Naive B cell (primary cell): ENCODE results near the gene NCOA6. TPM values are rescaled to one million over a fixed set of nuclear protein-coding genes. Genes with fewer than 3 reads are reported as not detected.
A peak's percentile ranks its signal among the peaks of the same experiment; 100 is the strongest.
"Not testable (repeated sequence)": the region's sequence is repeated elsewhere in the genome, so short reads cannot be mapped to it uniquely, and the experiment has no call there.

Experiments used
- ATAC-seq, 2 donors: fragments of 150-1000 bp; cut with Tn5 transposase; 2 replicates each; pipeline ENCODE4 v1.10.0; 2021; ENCODE audit warnings: low read depth in 2 of 2, mild to moderate bottlenecking in 2 of 2, moderate library complexity in 2 of 2
- DNase-seq: peaks from one replicate; pipeline ENCODE4 v3.0.0; 2022
- H3K27ac Mint-ChIP-seq, 6 donors: one replicate each; pipeline ENCODE4 v1.8.0; 2020 to 2022; ENCODE audit warnings: mild to moderate bottlenecking in 6 of 6, mixed read lengths in 6 of 6, moderate library complexity in 5 of 6, inconsistent platforms in 2 of 6
- H3K27me3 Mint-ChIP-seq, 3 donors: one replicate each; pipeline ENCODE4 v1.8.0; 2021 to 2022; ENCODE audit warnings: mixed read lengths in 3 of 3, mild to moderate bottlenecking in 1 of 3
- H3K36me3 Mint-ChIP-seq, 2 donors: one replicate each; pipeline ENCODE4 v1.8.0; 2020 to 2022; ENCODE audit warnings: mixed read lengths in 2 of 2, inconsistent platforms in 1 of 2, mild to moderate bottlenecking in 1 of 2
- H3K4me1 Mint-ChIP-seq, 3 donors: one replicate each; pipeline ENCODE4 v1.8.0; 2020 to 2022; ENCODE audit warnings: mixed read lengths in 3 of 3, inconsistent platforms in 1 of 3, mild to moderate bottlenecking in 1 of 3, moderate library complexity in 1 of 3
- H3K4me3 Mint-ChIP-seq, 8 donors: one replicate each; pipeline ENCODE4 v1.8.0; 2020 to 2022; ENCODE audit warnings: mild to moderate bottlenecking in 8 of 8, mixed read lengths in 8 of 8, moderate library complexity in 8 of 8, inconsistent platforms in 2 of 8
- H3K9me3 Mint-ChIP-seq, 7 donors: one replicate each; pipeline ENCODE4 v1.8.0; 2020 to 2022; ENCODE audit warnings: mixed read lengths in 7 of 7, mild to moderate bottlenecking in 5 of 7, inconsistent platforms in 2 of 7, moderate library complexity in 1 of 7
- polyA plus RNA-seq, 6 donors: library from polyadenylated mRNA; unstranded; fragments of 300-500 nt; fragmentation: Illumina TruSeq; gene quantifications; one replicate each; pipeline ENCODE4 v1.2.3, GENCODE V29; 2021; ENCODE audit warnings: low read depth in 6 of 6

The NCOA6 gene
- polyA plus RNA-seq, 6 donors from 2014 or later: 0.74 to 13.5 (median 4.4) TPM

DNA sequence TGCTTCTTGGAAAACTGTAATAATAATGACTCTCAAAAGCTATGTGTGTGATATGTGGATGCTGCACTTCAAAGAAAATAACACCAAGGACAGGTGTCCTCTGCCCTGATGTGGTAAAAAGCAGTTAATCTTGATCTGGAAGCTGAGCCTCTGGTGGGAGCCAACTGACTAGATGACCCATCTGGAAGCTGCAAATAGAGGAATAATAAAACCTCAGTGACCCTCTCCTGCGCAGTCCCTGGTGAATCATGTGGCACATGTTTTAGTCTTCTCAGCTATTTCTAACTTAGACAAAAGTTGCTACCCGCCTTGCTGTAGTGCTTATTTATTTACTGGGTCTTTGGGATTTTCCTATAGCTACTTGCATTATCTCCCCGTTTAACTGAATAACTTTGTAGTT is 74.0 kb downstream of the NCOA6 start:
- H3K4me1 Mint-ChIP-seq: no peaks in the 10 kb centered on the region
- peak overlapping the region in 1 of 8 donors; percentile 40 for H3K4me3 Mint-ChIP-seq
- peak overlapping the region in 1 of 6 donors; percentile 74 for H3K27ac Mint-ChIP-seq
- no peaks in the 10 kb centered on the region for H3K9me3 Mint-ChIP-seq
- no peaks in the 10 kb centered on the region for H3K27me3 Mint-ChIP-seq
- ATAC-seq: no peak
- no peak for DNase-seq
- H3K36me3 Mint-ChIP-seq: peaks cover 22 to 27% of the 10 kb centered on the region in 2 donors

GRCh38 chr20:34750484-34750883 is 75.0 kb downstream of the NCOA6 start:
- ATAC-seq (no peak), DNase-seq (no peak)
- H3K27me3 Mint-ChIP-seq: no peaks in the 10 kb centered on the region
- no peaks in the 10 kb centered on the region for H3K9me3 Mint-ChIP-seq
- H3K4me3 Mint-ChIP-seq: no peak overlapping the region
- no peaks in the 10 kb centered on the region for H3K4me1 Mint-ChIP-seq
- H3K36me3 Mint-ChIP-seq: peaks cover 22 to 27% of the 10 kb centered on the region in 2 donors
- no peak overlapping the region for H3K27ac Mint-ChIP-seq

DNA sequence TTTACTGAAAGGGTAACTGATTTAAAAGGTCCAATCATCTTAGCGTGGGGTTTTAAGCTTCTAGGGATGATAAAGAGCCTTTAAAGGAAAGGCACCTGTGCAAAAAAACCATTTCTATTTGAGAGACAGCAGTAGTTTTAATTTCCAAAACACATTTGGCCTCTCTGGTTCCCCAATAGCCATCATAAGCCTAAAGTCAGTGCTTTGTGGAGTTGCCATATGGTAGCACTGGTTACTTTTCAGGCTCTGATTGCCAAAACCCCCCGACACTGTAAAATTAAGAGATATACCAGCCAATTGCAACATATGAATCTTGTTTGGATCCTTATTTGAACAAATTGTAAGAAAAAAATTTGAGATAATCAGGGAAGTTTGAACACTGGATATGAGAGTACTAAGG is 76.7 kb downstream of the NCOA6 start:
- H3K9me3 Mint-ChIP-seq: no peaks in the 10 kb centered on the region
- ATAC-seq (no peak), DNase-seq (no peak)
- H3K4me1 Mint-ChIP-seq: no peaks in the 10 kb centered on the region
- no peak overlapping the region for H3K27ac Mint-ChIP-seq
- H3K36me3 Mint-ChIP-seq: peaks cover 15 to 16% of the 10 kb centered on the region in 2 donors
- H3K4me3 Mint-ChIP-seq: no peak overlapping the region
- H3K27me3 Mint-ChIP-seq: no peaks in the 10 kb centered on the region

- H3K4me1 Mint-ChIP-seq: no peaks in the 10 kb centered on the region
- H3K36me3 Mint-ChIP-seq: peaks cover 18 to 21% of the 10 kb centered on the region in 2 donors
- ATAC-seq: no peak
- H3K27me3 Mint-ChIP-seq: no peaks in the 10 kb centered on the region
- DNase-seq: no peak
- no peak overlapping the region for H3K4me3 Mint-ChIP-seq
- H3K27ac Mint-ChIP-seq: peak overlapping the region in 1 of 6 donors; percentile 4
- no peaks in the 10 kb centered on the region for H3K9me3 Mint-ChIP-seq
Measured at GRCh38 chr20:34747479-34747878, 78.0 kb downstream of the NCOA6 start.

DNA sequence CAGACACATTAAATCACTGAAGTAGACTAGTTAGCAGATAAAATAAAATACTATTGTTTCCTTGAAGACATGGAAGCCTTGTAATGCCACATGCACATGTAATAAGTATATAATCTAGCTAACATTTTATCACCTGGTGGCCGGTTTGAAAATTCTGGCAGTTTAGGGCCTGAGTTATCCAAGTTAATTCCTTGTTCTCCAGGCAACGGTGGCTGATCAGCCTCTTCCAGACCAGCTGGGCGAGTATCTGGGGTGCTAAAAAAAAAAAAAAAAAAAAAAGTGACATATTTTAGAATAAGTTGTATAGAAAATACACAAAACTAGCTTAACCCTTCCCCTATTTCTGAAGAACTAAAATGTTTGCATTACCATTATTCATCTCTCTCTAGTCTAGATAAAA is 78.8 kb downstream of the NCOA6 start:
- H3K4me3 Mint-ChIP-seq: no peak overlapping the region
- DNase-seq (no peak), ATAC-seq (no peak)
- H3K4me1 Mint-ChIP-seq: no peaks in the 10 kb centered on the region
- H3K36me3 Mint-ChIP-seq: peaks cover 19% of the 10 kb centered on the region in 2 donors
- no peaks in the 10 kb centered on the region for H3K9me3 Mint-ChIP-seq
- no peak overlapping the region for H3K27ac Mint-ChIP-seq
- no peaks in the 10 kb centered on the region for H3K27me3 Mint-ChIP-seq

DNA sequence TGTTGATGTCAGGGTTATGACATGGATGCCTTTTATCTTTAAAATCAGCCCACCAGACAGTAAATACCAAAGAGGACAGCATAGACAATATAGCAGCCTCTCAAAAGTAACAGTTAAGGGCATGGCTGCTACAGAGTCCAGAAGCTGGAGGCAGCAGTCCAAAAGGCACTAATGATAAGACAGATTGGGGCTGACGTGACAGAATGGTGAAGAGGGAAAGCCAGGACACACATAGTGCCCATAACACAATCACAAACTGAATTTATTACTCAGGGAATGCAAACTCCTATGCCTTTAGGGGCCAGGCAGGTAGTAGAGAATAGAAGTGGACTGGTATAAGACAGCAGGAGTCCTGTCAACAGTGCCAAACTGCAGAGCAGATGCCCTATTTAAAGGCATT is 80.6 kb downstream of the NCOA6 start:
- no peak for DNase-seq
- Mint-ChIP-seq H3K4me3 (no peak overlapping the region), H3K27ac (no peak overlapping the region), H3K4me1 (no peaks in the 10 kb centered on the region), H3K27me3 (no peaks in the 10 kb centered on the region), H3K36me3 (peaks cover 17 to 32% of the 10 kb centered on the region in 2 donors), H3K9me3 (no peaks in the 10 kb centered on the region)
- ATAC-seq: no peak

- Mint-ChIP-seq H3K27me3 (no peaks in the 10 kb centered on the region), H3K36me3 (peaks cover 16 to 31% of the 10 kb centered on the region in 2 donors), H3K9me3 (no peaks in the 10 kb centered on the region), H3K27ac (no peak overlapping the region), H3K4me3 (no peak overlapping the region), H3K4me1 (no peaks in the 10 kb centered on the region)
- ATAC-seq (no peak), DNase-seq (no peak)
Measured at GRCh38 chr20:34744340-34744739, 81.1 kb downstream of the NCOA6 start.

- H3K4me1 Mint-ChIP-seq: no peaks in the 10 kb centered on the region
- no peaks in the 10 kb centered on the region for H3K27me3 Mint-ChIP-seq
- peak overlapping the region in 1 of 6 donors; percentile 13 for H3K27ac Mint-ChIP-seq
- H3K36me3 Mint-ChIP-seq: peaks cover 16 to 24% of the 10 kb centered on the region in 2 donors
- H3K4me3 Mint-ChIP-seq: no peak overlapping the region
- ATAC-seq: no peak
- no peaks in the 10 kb centered on the region for H3K9me3 Mint-ChIP-seq
- DNase-seq: no peak
Measured at GRCh38 chr20:34743039-34743438, 82.4 kb downstream of the NCOA6 start.

DNA sequence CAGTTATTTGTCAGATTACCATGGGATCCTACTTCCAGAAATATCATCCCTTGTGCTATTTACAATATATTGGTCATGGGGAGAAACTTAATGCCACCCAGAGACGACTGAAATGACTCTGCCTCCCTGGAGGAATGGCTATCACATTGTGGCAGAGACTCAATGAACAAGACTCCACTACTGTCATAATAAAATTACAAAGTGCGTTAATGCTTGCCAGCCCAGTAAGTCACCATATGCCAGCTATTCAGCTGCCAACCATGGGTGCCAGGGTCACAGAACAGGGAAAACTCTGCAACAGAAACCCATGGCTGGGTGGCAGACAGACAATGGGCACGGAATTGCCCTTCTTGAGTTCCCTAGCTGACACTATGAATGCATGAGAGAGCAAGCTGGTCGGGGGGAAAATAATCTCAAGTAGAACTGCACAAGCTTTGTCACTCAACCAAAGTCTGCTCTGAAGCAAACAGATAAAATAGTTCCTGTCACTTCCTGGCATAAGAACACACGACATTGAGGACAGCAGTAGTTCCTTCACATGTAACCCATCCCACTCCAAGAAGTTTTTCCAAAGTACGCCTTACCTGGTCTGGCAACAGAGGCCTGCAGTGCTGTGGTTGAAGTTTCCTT is 89.2 kb downstream of the NCOA6 start:
- ATAC-seq (no peak), DNase-seq (no peak)
- Mint-ChIP-seq H3K4me1 (no peaks in the 10 kb centered on the region), H3K36me3 (peaks cover 14 to 23% of the 10 kb centered on the region in 2 donors), H3K27ac (no peak overlapping the region), H3K9me3 (no peaks in the 10 kb centered on the region), H3K27me3 (no peaks in the 10 kb centered on the region), H3K4me3 (peak overlapping the region in 1 of 8 donors; percentile 76)

GRCh38 chr20:34732523-34732922 is 92.9 kb downstream of the NCOA6 start:
- peaks cover 12 to 14% of the 10 kb centered on the region in 2 donors for H3K36me3 Mint-ChIP-seq
- H3K27me3 Mint-ChIP-seq: no peaks in the 10 kb centered on the region
- H3K9me3 Mint-ChIP-seq: no peaks in the 10 kb centered on the region
- no peak overlapping the region for H3K27ac Mint-ChIP-seq
- H3K4me1 Mint-ChIP-seq: no peaks in the 10 kb centered on the region
- no peak overlapping the region for H3K4me3 Mint-ChIP-seq
- ATAC-seq (no peak), DNase-seq (no peak)

DNA sequence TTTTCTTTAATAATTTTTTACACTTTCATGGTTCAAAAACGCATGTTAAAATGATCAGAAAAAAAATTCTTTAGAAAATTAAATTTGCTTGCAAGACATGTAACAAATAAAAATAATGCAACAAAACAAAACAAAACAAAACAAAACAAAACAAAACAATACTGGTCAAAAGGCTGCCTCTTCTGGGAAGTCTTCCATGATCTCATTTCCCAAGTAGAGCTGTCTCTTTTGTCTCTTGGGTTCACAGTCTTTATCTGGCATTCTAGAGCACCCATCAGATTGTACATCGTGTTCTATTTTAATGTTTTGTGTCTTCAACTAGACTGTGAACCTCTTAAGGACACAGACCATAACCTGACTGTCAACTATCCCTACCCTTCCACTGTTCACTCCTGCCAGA is 96.0 kb downstream of the NCOA6 start:
- H3K4me3 Mint-ChIP-seq: no peak overlapping the region
- peak overlapping the region in 1 of 6 donors; percentile 42 for H3K27ac Mint-ChIP-seq
- ATAC-seq (no peak), DNase-seq (no peak)
- no peaks in the 10 kb centered on the region for H3K27me3 Mint-ChIP-seq
- H3K36me3 Mint-ChIP-seq: peaks cover 23 to 34% of the 10 kb centered on the region in 2 donors
- no peaks in the 10 kb centered on the region for H3K9me3 Mint-ChIP-seq
- H3K4me1 Mint-ChIP-seq: no peaks in the 10 kb centered on the region

DNA sequence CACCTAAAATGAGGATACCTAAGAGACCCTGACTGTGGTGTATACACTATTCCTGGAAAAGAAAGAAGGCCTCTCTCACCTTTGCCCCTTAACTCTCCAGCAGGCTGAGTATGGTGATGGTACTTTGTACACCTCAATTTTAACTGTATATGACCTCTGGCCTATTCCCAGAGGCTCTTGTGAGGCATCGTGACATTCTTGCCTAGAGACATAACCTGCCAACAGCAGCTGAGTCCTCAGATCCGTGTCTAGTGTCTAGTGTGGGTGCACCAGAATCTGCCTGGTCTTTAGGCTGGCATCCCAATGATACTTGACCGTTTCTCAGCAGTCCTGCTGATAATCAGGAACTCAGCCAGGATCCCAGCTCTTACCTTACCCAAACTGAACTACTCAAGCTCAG is 101.3 kb downstream of the NCOA6 start:
- no peaks in the 10 kb centered on the region for H3K9me3 Mint-ChIP-seq
- no peak for ATAC-seq
- peaks cover 0 to 2% (median 0%) of the 10 kb centered on the region in 3 donors for H3K4me1 Mint-ChIP-seq
- H3K27me3 Mint-ChIP-seq: no peaks in the 10 kb centered on the region
- no peak for DNase-seq
- no peak overlapping the region for H3K4me3 Mint-ChIP-seq
- H3K36me3 Mint-ChIP-seq: peaks cover 20 to 21% of the 10 kb centered on the region in 2 donors
- no peak overlapping the region for H3K27ac Mint-ChIP-seq

- not testable (repeated sequence) for H3K4me1 Mint-ChIP-seq, H3K27me3 Mint-ChIP-seq, DNase-seq, H3K4me3 Mint-ChIP-seq, H3K9me3 Mint-ChIP-seq, ATAC-seq
- peak overlapping the region in 1 of 6 donors; percentile 60 for H3K27ac Mint-ChIP-seq
- H3K36me3 Mint-ChIP-seq: peaks cover 20 to 22% of the 10 kb centered on the region in 2 donors
Measured at GRCh38 chr20:34722560-34722959, 102.9 kb downstream of the NCOA6 start.

- Mint-ChIP-seq H3K4me3 (no peak overlapping the region), H3K9me3 (no peaks in the 10 kb centered on the region), H3K27ac (no peak overlapping the region)
Measured at GRCh38 chr20:34720266-34720665, 105.2 kb downstream of the NCOA6 start.

More at GRCh38 chr20:34720266-34720665, 105.2 kb downstream of the NCOA6 start:
- H3K4me1 Mint-ChIP-seq: peaks cover 0 to 2% (median 0%) of the 10 kb centered on the region in 3 donors
- ATAC-seq (no peak), DNase-seq (no peak)
- peaks cover 7 to 17% of the 10 kb centered on the region in 2 donors for H3K36me3 Mint-ChIP-seq
- no peaks in the 10 kb centered on the region for H3K27me3 Mint-ChIP-seq
